C4-2B (cell line): Measurements from ENCODE around the gene FNDC11.

Experiments
- ZFX ChIP-seq: fragments of 450-650 bp; IDR thresholded peaks from 2 replicates; pipeline ENCODE4 v1.6.1; 2017
- TF ChIP-seq, protein P1 (sequence below): fragments of 450-650 bp; conservative IDR thresholded peaks from 2 replicates; pipeline ENCODE4 v1.5.1; 2017; ENCODE audit warnings: mild to moderate bottlenecking

DNA sequence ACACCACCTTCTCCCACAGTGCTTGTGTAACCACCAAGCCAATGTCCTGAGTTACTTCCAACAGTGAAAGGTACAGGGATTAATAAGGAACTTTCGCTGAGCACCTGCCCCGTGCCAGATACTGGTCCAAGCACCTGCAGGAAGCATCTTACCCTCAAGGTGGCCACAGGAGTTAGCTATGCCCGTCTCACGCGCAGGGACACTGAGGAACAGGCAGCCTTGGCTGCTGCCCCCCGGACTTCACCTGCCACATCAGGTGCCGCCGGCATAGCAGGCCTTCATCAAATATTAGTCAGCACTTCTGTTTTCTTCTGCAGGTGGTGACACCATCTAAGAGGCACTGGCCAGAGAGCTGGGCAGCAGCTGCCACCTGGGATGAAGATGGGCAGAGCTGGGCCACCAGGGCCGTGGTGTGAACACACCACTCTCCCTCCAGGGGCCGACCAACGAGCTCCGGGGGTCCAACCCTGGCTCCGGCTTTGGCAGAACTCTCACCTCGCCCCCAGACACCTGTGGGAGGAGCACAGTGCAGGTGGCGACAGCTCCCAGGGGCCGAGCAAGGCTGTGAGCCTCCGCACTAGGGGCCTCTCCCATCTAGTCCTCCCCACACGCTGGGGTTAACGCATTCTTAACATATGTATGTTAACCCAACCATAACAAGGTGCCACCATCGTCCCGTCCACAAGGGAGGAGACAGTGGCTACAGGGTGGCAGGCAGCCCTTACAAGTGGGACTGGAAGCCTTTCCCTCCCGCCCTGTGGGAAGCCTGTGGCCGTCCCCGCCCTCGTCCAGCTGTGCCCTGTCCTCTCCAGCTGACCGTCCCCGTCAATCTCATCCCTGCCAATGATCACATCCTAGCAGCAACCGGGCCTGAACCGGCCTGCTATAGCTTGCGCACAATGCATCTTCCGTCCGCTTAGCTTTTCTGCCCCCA is 36.3 kb upstream of the FNDC11 start:
- TF ChIP-seq ZFX = no peak
- TF ChIP-seq, protein P1, sequence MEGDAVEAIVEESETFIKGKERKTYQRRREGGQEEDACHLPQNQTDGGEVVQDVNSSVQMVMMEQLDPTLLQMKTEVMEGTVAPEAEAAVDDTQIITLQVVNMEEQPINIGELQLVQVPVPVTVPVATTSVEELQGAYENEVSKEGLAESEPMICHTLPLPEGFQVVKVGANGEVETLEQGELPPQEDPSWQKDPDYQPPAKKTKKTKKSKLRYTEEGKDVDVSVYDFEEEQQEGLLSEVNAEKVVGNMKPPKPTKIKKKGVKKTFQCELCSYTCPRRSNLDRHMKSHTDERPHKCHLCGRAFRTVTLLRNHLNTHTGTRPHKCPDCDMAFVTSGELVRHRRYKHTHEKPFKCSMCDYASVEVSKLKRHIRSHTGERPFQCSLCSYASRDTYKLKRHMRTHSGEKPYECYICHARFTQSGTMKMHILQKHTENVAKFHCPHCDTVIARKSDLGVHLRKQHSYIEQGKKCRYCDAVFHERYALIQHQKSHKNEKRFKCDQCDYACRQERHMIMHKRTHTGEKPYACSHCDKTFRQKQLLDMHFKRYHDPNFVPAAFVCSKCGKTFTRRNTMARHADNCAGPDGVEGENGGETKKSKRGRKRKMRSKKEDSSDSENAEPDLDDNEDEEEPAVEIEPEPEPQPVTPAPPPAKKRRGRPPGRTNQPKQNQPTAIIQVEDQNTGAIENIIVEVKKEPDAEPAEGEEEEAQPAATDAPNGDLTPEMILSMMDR = no peak
